GM12874 (cell line): ENCODE data around the gene PTPN22.

Source experiments
- CTCF ChIP-seq: IDR thresholded peaks from 2 replicates; pipeline ENCODE4 v1.5.1; 2011; ENCODE audit warnings: low read depth, mild to moderate bottlenecking, control low read depth, low read length, moderate library complexity; ENCODE audit not compliant: insufficient read depth

The PTPN22 gene

GRCh38 chr1:113811888-113812660 is 59.4 kb downstream of the PTPN22 start, which contains the start of gene RSBN1:
Gene RSBN1, minus strand, starts transcription at chr1:113812476. Its CDS starts 64 bp downstream, at chr1:113812412.
- TF ChIP-seq CTCF = no peak

- TF ChIP-seq CTCF = no peak
Observed at GRCh38 chr1:113811156-113811887, 60.2 kb downstream of the PTPN22 start.

- TF ChIP-seq CTCF = no peak
Observed at GRCh38 chr1:113809670-113810602, 61.6 kb downstream of the PTPN22 start.

- no peak for TF ChIP-seq CTCF
Observed at GRCh38 chr1:113808450-113809195, 62.9 kb downstream of the PTPN22 start.

GRCh38 chr1:113805639-113806038 is 65.9 kb downstream of the PTPN22 start:
- TF ChIP-seq CTCF = no peak

- TF ChIP-seq CTCF = no peak
Observed at GRCh38 chr1:113805256-113805531, 66.3 kb downstream of the PTPN22 start.
